ENCODE results near the gene REV3L.

DNA sequence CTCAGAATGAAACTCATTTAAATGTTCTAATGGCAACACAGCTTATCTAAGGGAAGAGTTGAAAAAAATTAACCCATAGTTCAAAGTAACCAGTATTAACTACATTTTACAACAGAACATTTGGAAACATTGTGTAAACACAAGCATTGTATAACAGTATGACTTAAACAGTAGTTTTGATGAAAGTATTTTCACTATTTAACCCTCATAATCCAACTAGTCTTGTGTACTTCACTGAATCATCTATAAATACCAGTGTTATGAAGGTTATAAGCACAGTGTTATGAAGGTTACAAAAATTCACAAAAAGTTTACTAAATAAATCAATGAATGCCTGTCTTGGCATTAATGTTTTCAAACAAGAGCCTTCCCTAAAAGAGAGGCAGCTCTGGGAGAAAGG lies 66.5 kb downstream of the REV3L start:
- TF ChIP-seq TAF1 (IDR thresholded peaks at IDR 0.05; ENCODE audit: borderline replicate concordance, low read depth, low read length) = no peak
- no peak for TF ChIP-seq POLR2AphosphoS5 (IDR thresholded peaks at IDR 0.05; ENCODE audit: low read depth, low read length)
